Breast epithelium (tissue), 4 donors: Measurements from ENCODE around the gene GCDH. TPM values are rescaled to one million over a fixed set of nuclear protein-coding genes. Genes with fewer than 3 reads are reported as not detected.

Experiments used
- DNase-seq, 2 donors: peaks; one replicate each; pipeline ENCODE4 v3.0.0-alpha.2; 2019; ENCODE audit warnings: low spot score in 2 of 2
- H3K27ac ChIP-seq, 2 donors: fragments of 200-600 bp; sonication (generic) in 1 of 2; one replicate each; pipeline ENCODE4 v1.5.1; 2016 to 2019; ENCODE audit warnings: mild to moderate bottlenecking in 1 of 2
- H3K27me3 ChIP-seq, 2 donors: fragments of 200-600 bp; sonication (generic) in 1 of 2; one replicate each; pipeline versions ENCODE4 v1.5.1 to v1.6.0; 2017 to 2019; ENCODE audit warnings: control low read depth in 1 of 2, mild to moderate bottlenecking in 1 of 2
- H3K36me3 ChIP-seq: fragments of 200-600 bp; one replicate; pipeline ENCODE4 v1.5.1; 2019
- H3K4me1 ChIP-seq, 2 donors: fragments of 200-600 bp; sonication (generic); one replicate each; pipeline ENCODE4 v1.5.1; 2016 to 2019; ENCODE audit warnings: control low read depth in 1 of 2
- H3K4me3 ChIP-seq, 3 donors: fragments of 200-600 bp; sonication (generic); 1 replicate in 2 of 3; 2 replicates in 1 of 3; pipeline ENCODE4 v1.5.1; 2016 to 2019; ENCODE audit warnings: mild to moderate bottlenecking in 3 of 3, moderate library complexity in 2 of 3
- H3K9me3 ChIP-seq, 2 donors: fragments of 200-600 bp; sonication (generic) in 1 of 2; one replicate each; pipeline ENCODE4 v1.5.1; 2016 to 2019; ENCODE audit warnings: control low read depth in 1 of 2
- POLR2A ChIP-seq: fragments of 450-650 bp; IDR thresholded peaks from one replicate; pipeline ENCODE4 v1.6.1; 2016; ENCODE audit warnings: antibody characterized with exemption, mild to moderate bottlenecking, moderate library complexity
- POLR2AphosphoS5 ChIP-seq, 3 donors: sonication (generic); formaldehyde crosslinking; IDR thresholded peaks; one replicate each; pipeline ENCODE4 v1.6.1; 2017; ENCODE audit warnings: antibody characterized with exemption in 3 of 3
- intact Hi-C: fragments of 100-400 bp; cut with DNase I; formaldehyde crosslinking; loops from one replicate; pipeline ENCODE4 v1.15.1; 2023; ENCODE audit warnings: low total_unique reads
- total RNA-seq, 3 donors: library from RNA; depleted of rRNA; stranded (reverse); fragments of >200 nt; gene quantifications; one replicate each; pipeline ENCODE4 v1.1.0, GENCODE V29; 2016
- TF ChIP-seq, protein P1 (sequence below), 3 donors: fragments of 450-650 bp; IDR thresholded peaks; one replicate each; pipeline ENCODE4 v1.5.1; 2016 to 2017; ENCODE audit warnings: antibody characterized with exemption in 3 of 3, mild to moderate bottlenecking in 3 of 3, moderate library complexity in 3 of 3

GCDH gene
- total RNA-seq, 3 donors from 2014 or later = 39.2 to 72.8 (median 50.1) TPM

DNA sequence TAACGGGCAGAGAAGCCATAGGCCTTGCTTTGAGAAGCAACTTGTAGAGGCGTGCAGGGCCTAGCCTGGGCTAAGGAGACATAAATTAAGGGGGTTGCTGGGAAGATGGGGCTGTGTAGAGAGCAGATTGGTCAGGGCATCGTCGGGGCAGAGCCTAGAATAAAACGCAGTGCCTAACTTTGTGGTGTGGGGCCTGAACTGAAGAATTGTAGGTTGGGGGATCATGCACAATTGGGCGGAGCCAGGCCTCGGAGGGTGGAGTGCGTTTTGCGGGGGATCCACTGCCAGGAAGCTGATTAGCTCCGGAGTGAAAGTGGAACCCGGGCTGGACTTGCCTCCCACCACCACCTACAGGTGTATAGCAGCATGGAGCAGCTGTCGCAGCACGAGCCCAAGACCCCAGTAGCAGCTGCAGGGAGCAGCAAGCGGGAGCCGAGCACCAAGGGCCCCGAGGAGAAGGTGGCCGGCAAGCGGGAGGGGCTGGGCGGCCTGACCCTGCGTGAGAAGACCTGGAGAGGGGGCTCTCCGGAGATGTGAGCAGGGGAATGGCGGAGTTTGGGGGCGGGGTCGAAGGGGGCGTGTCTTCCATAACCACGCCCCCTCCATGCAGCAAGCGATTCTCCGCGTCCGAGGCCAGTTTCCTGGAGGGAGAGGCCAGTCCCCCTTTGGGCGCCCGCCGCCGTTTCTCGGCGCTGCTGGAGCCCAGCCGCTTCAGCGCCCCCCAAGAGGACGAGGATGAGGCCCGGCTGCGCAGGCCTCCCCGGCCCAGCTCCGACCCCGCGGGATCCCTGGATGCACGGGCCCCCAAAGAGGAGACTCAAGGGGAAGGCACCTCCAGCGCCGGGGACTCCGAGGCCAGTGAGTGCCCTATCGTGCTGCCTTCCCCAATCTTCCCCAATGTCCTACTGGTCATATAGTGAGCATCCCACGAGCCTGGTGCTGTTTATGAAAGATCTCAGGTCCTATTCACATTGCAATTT, 23.6 kb upstream of the GCDH start:
- intact Hi-C loops = no loop called here
- H3K4me3 ChIP-seq = peak overlapping the region; percentile 28 to 66 (median 52)

DNA sequence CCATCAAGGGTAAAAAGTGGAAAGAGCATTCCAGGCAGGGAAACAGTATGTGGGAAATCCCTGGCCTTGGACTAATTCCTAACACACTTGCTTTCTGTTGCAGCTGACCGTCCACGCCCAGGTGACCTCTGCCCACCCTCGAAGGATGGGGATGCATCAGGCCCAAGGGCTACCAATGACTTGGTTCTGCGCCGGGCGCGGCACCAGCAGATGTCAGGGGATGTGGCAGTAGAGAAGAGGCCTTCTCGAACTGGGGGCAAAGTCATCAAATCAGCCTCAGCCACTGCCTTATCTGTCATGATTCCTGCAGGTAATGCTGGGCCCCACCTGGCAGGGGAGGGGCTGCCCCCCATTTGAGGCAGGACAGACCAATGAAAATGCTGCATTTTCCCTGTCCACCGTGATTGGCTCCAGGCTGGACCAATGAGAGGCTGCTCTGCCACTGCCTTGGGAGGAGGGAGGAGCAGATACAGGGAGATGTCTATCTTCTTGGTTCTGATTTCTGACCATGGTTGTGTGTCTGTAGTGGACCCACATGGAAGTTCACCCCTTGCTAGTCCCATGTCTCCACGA, 22.3 kb upstream of the GCDH start:
- H3K27ac ChIP-seq = no peak overlapping the region
- intact Hi-C loops = no loop called here
- no peak for TF ChIP-seq POLR2A
- no peak for TF ChIP-seq POLR2AphosphoS5 (IDR thresholded peaks at IDR 0.05)
- TF ChIP-seq, protein P1, sequence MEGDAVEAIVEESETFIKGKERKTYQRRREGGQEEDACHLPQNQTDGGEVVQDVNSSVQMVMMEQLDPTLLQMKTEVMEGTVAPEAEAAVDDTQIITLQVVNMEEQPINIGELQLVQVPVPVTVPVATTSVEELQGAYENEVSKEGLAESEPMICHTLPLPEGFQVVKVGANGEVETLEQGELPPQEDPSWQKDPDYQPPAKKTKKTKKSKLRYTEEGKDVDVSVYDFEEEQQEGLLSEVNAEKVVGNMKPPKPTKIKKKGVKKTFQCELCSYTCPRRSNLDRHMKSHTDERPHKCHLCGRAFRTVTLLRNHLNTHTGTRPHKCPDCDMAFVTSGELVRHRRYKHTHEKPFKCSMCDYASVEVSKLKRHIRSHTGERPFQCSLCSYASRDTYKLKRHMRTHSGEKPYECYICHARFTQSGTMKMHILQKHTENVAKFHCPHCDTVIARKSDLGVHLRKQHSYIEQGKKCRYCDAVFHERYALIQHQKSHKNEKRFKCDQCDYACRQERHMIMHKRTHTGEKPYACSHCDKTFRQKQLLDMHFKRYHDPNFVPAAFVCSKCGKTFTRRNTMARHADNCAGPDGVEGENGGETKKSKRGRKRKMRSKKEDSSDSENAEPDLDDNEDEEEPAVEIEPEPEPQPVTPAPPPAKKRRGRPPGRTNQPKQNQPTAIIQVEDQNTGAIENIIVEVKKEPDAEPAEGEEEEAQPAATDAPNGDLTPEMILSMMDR (IDR thresholded peaks at IDR 0.05) = no peak
- no peak overlapping the region for H3K4me3 ChIP-seq
- DNase-seq = no peak
- no peaks in the 10 kb centered on the region for H3K27me3 ChIP-seq
- no peaks in the 10 kb centered on the region for H3K36me3 ChIP-seq
- H3K4me1 ChIP-seq = no peaks in the 10 kb centered on the region
- H3K9me3 ChIP-seq = no peaks in the 10 kb centered on the region

More for the DNA sequence above, 23.6 kb upstream of the GCDH start:
- no peak for TF ChIP-seq POLR2A
- TF ChIP-seq POLR2AphosphoS5 (IDR thresholded peaks at IDR 0.05) = no peak
- TF ChIP-seq, protein P1 (IDR thresholded peaks at IDR 0.05) = no peak
- Histone ChIP-seq H3K4me1 (no peaks in the 10 kb centered on the region), H3K27me3 (no peaks in the 10 kb centered on the region), H3K36me3 (no peaks in the 10 kb centered on the region), H3K27ac (peak overlapping the region in 1 of 2 donors; percentile 25), H3K9me3 (no peaks in the 10 kb centered on the region)
- DNase-seq = peak in 1 of 2 donors; percentile 53

DNA sequence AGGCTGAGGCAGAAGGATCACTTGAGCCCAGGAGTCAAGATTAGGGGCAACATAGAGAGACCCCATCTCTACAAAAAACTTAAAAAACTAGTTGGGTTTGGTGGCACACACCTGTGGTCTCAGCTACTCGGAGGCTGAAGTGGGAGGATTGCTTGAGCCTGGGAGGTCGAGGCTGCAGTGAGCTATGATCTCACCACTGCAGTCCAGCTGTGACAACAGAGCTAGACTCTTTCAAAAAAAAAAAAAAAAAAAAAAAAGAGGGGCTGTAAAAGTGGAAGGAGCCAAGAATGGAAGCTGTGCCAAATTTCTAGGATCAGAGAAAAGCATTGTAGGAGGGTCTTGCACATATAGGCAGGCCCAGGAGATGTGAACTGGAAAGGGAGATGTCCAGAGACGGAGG, 19.3 kb upstream of the GCDH start:
- Histone ChIP-seq H3K4me3 (no peak overlapping the region), H3K27me3 (no peaks in the 10 kb centered on the region), H3K27ac (no peak overlapping the region), H3K4me1 (no peaks in the 10 kb centered on the region), H3K9me3 (no peaks in the 10 kb centered on the region), H3K36me3 (no peaks in the 10 kb centered on the region)
- DNase-seq = no peak
- TF ChIP-seq POLR2A (no peak), POLR2AphosphoS5 (IDR thresholded peaks at IDR 0.05) (no peak)
- TF ChIP-seq, protein P1 (IDR thresholded peaks at IDR 0.05) = no peak
- intact Hi-C loops = no loop called here

DNA sequence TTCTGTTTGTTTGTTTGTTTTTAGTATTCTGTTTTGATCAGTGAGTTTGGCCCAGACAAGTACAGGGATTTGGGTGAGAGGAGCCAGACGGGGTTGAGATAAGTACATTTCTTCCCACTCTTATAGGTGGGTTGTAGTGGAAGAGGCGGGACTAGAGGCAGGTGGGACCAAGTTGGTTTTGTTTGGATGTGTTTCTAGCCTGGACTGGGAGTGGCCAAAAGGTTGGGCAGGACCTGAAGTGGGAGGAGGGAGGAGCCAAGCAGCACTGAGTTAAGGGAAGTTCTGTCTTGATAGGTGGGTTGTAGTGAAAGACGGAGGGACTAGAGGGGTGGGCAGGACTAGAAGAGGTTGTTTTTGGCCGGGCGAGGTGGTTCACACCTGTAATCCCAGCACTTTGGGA, 18.7 kb upstream of the GCDH start:
- no peak for DNase-seq
- Histone ChIP-seq H3K27ac (no peak overlapping the region), H3K27me3 (no peaks in the 10 kb centered on the region), H3K4me3 (no peak overlapping the region), H3K9me3 (no peaks in the 10 kb centered on the region), H3K4me1 (no peaks in the 10 kb centered on the region), H3K36me3 (no peaks in the 10 kb centered on the region)
- intact Hi-C loops = no loop called here
- no peak for TF ChIP-seq POLR2AphosphoS5 (IDR thresholded peaks at IDR 0.05)
- TF ChIP-seq POLR2A = no peak
- TF ChIP-seq, protein P1 (IDR thresholded peaks at IDR 0.05) = no peak
